GM21576 (cell line): ENCODE data around the gene NKAIN4.

Source experiments
- ATAC-seq: cut with Tn5 transposase; IDR thresholded peaks from one replicate; pipeline ENCODE4 v1.9.1; 2021; ENCODE audit warnings: mild to moderate bottlenecking, moderate library complexity; ENCODE audit not compliant: unreplicated experiment

The NKAIN4 gene

DNA sequence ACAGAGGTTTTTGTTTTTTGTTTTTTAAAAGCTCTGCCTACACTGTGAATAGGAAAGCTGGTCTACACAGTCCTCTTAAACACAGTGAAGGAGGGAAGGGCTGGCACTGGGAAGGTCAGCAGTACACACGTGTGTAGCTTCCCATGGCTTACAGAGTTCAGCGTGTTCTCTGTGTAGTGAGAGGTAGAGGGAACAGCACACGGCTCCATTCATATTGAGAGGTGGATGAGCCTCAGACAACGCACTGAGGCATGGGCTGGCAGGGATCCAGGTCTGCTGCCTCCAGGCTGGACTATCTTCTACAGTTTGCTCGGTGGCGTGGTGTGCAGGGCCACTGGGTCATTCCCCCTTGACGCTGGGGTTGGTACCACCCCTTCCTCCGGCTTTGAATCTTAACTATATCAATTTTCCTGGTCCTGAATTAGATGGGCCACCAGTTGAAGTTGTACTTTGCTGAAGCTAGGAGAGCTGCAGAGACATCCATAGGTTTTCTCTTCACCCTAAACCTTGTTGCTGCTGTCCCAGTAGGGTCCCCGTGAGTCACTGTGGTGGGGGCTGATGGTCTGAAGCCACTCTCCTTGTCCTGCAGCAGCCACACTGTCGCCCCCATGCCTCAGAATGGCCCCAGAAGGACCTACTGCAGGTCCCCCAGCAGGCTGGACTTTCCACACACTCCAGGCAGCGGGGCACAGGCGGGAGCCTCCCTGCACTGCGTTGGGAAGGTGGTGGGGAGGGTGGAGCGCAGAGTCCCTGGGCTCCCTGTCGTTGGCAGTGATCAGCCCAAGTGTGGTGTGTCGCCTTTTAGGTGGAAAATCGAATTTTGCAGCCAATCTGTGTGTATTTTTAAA, 20.3 kb upstream of the NKAIN4 start:
- no peak for ATAC-seq

- no peak for ATAC-seq
Measured at GRCh38 chr20:63273635-63274380, 19.5 kb upstream of the NKAIN4 start.

DNA sequence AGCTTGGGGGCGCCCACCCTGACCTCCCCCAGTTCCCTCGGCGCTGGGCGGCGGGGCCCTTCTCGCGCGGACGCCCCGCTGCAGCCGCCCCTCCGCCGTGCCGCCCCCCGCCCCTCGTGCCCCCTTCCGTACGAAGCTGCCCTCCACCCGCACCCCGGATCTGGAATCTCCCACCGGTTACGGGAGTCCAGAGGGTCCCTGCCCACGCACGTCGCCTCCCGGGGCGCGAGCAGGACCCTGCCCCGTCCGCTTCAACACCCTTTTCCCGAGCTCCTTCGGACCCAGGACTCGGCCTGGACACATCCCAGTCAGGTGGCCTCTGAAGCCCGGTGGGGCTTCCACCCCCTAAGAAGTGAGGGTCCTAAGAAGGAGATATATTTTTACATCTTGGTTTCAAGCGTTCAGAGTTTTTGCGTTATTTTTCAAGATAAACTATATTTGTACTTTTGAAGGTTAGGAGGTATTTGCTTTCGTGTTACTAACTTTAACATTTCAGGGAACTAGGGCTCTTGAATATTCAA, 18.9 kb upstream of the NKAIN4 start:
- ATAC-seq, result no peak

GRCh38 chr20:63272105-63273058, 18.1 kb upstream of the NKAIN4 start, which contains the start of gene ARFGAP1:
ARFGAP1 (plus strand) TSS chr20:63272813; CDS start chr20:63275581, 2,768 bp downstream.
- ATAC-seq, result peak; percentile 88

GRCh38 chr20:63270606-63271325, 16.5 kb upstream of the NKAIN4 start:
- no peak for ATAC-seq

- ATAC-seq, result no peak
Measured at GRCh38 chr20:63269724-63270123, 15.5 kb upstream of the NKAIN4 start.

DNA sequence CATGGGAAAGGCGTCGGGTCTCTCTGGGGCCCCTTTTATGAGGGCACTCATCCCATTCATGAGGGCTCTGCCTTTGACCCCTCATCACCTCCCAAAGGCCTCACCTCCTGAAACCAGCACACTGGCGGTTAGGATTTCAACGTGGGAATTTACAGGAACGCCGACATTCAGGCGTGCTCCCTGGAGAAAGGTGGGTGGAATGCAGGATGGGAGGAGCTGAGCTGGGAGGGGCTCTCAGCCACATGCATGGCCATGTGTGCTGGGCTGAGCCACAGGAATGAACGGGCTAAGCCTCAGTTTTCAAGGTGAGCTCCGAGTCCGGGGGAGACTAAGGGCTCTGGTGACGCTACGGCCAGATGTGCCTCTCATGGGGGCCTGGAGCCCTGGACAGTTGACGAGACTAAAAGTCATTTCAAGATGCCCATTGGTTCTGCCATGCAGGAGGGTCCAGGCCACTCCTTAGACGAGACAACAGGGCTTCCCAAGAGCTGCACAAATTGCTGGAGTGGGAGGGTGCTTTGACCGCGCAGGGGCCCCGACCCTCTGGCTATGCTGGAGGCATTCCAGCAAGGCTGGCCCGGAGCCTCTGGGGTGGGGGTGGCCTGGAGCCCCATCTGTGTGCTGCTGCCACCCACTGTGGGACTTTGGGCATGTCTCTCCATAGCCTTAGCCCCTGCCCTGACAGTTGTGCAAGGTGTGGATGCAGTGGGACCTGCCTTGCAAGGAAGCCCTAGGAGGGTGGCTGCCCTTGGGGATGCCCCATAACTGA, 14.6 kb upstream of the NKAIN4 start:
- ATAC-seq, result no peak

GRCh38 chr20:63268256-63268655, 14.0 kb upstream of the NKAIN4 start:
- no peak for ATAC-seq

- ATAC-seq, result no peak
Measured at GRCh38 chr20:63267691-63268090, 13.4 kb upstream of the NKAIN4 start.

- ATAC-seq, result no peak
Measured at GRCh38 chr20:63265891-63266515, 11.7 kb upstream of the NKAIN4 start.

- no peak for ATAC-seq
Measured at GRCh38 chr20:63264519-63264918, 10.3 kb upstream of the NKAIN4 start.

GRCh38 chr20:63264000-63264399, 9.7 kb upstream of the NKAIN4 start:
- ATAC-seq, result no peak

- no peak for ATAC-seq
Measured at GRCh38 chr20:63262836-63263235, 8.6 kb upstream of the NKAIN4 start.

GRCh38 chr20:63261795-63262528, 7.7 kb upstream of the NKAIN4 start:
- ATAC-seq, result no peak

DNA sequence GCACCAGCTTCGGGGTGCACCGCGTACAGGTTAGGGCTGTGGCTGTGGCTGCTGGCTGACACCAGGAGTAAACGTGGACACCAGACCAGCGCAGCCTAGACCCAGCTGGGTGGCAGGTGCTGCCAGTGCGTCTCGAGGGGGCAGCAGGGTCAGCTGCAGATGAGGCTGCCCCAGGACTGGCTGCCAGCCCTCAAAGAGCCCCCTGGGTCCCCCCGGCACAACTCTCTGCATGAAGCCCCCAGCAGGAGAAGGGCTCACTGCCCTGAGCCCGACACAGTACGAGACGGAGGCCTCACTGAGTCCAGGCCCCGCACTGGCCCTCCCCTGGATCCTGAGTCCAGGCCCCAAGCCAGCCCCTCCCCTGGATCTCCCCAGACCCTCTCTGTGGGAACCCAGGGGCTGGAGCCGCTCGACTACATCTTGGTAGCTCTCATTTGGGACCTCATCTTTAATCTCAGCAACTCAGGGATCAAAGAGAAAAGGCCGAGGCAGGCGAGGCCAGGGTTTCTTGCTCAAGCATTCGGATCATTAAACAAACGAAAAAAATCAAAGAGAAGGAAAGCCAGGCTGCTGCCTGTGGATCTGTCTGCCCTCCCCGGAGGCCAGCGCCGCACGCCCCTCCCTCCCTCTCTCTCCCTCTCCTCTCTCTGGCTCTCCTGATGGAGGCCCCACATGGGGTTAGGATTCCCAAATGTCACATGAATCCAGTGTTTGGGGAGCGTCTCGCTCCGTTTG, 7.0 kb upstream of the NKAIN4 start:
- ATAC-seq, result no peak

DNA sequence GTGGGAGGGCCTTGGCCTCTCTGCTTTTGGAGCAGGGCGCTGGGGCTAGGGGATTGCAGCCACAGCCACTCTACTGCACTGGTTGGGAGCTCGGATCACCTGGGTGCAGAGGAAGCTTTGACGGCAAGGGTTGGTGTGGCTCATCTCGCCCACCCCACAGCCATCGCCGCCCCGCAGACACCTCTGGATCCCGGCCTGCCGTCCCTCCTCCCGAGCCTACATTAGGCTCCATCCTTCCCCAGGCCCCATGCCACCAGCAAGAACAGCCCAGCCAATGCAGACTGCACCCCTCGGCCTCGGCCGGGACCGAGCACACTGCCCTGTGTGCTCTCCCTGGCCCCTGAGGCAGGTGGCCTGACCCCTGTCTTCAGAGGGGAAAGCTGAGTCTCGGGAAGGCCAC, 6.3 kb upstream of the NKAIN4 start:
- ATAC-seq, result no peak

GRCh38 chr20:63259734-63260460, 5.6 kb upstream of the NKAIN4 start:
- ATAC-seq, result no peak
